HG02763 (cell line): ENCODE measurements around the gene ASCC2.
"Not testable (repeated sequence)": the region's sequence is repeated elsewhere in the genome, so short reads cannot be mapped to it uniquely, and the experiment has no call there.

ENCODE experiments used
- ATAC-seq: cut with Tn5 transposase; IDR thresholded peaks from one replicate; pipeline ENCODE4 v1.9.1; 2021; ENCODE audit warnings: mild to moderate bottlenecking, moderate library complexity; ENCODE audit not compliant: unreplicated experiment

Gene ASCC2

DNA sequence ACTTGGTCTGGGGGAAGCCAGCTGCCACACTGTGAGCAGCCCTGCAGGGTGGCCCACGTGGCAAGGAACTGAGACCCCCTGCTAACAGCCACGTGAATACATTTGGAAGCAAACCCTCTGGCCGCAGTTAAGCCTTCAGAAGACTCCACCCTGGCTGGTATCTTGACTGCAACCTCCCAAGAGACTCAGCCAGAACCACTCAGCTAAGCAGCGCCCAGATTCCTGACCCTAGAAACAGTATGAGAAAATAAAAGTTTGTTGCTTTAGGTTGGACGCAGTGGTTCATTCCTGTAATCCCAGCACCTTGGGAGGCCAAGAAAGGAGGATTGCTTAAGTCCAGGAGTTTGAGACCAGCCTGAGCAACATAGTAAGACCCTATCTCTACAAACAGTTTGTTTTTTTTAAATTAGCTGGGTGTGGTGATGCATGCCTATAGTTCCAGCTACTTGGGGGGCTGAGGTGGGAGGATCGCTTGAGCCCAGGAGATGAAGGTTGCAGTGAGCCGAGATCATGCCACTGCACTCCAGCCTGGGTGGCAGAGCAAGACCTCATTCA lies 79.9 kb downstream of the ASCC2 start:
- no peak for ATAC-seq

DNA sequence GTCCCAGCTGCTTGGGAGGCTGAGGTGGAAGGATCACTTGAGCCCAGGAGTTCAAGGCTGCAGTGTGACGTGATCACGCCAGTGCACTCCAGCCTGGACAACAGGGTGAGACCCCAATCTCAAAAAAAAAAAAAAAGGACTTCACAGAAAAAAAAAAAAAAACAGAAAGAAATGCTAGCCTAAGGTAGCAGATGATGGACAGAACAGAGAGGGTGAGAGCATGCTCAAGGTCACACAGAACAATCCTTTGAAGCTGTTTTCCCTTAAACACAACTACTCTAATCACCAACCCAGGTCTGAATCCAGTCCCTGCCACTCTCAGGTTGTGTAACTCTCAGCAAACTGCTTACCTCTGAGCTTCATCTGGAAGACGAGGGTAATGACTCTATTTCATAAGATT lies 81.0 kb downstream of the ASCC2 start:
- ATAC-seq = no peak

DNA sequence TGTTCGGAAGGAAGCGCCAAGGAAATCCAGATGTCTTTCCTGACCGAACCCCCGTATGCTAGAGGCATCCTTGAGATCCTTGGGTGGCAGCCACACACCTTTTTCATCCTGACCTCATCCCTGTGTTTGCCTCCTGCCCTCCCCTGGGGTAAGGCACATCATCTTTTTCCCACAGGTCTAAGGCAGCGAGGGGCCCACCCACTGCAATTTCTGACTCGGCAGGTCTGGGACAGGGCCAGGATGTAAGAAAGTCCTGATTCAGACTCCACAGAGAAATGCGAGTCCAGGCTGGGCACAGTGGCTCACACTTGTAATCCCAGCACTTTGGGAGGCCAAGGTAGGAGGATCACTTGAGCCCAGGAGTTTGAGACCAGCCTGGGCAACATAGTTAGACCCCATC lies 81.7 kb downstream of the ASCC2 start:
- ATAC-seq = no peak

DNA sequence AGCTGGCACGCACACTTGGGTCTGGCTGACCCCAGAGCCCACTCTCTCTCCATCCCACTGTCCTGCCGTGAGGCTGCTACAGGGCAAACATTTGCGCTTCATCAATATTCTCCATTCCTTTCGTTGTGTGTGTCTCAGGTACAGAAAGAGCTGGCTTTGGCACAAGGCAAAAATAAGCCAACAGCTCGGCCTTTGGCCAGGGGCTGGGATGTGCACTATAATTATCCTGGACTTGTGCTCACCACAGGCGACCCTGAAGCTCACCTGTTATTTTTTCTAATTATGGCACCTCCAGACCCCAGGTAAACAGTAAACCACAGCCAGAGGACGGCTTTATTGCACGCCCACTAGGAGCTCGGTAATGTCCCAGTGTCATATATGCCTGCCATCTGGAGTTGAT lies 82.2 kb downstream of the ASCC2 start:
- ATAC-seq = no peak

DNA sequence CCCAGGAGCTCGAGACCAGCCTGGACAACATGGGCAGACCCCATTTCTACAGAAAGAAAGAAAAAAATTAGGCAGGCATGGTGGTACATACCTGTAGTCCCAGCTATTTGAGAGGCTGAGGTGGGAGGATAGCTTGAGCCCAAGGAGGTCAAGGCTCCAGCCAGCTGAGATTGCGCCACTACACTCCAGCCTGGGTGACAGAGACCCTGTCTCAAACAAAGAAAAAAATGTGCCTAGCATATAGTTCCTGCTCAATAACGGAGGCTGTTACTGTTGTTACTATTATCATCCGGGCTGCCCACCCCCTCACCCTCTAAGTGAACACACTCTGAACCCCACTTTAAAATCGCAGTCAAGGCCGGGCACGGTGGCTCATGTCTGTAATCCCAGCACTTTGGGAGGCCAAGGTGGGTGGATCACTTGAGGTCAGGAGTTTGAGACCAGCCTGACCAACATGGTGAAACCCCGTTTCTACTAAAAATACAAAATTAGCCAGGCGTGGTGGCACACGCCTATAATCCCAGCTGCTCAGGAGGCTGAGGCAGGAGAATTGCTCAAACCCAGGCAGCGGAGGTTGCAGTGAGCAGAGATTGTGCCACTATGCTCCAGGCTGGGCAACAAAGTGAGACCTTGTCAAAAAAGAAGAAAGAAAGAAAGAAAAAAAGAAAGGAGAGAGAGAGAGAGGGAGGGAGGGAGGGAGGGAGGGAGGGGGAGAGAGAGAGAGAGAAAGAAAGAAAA lies 83.2 kb downstream of the ASCC2 start:
- not testable (repeated sequence) for ATAC-seq

DNA sequence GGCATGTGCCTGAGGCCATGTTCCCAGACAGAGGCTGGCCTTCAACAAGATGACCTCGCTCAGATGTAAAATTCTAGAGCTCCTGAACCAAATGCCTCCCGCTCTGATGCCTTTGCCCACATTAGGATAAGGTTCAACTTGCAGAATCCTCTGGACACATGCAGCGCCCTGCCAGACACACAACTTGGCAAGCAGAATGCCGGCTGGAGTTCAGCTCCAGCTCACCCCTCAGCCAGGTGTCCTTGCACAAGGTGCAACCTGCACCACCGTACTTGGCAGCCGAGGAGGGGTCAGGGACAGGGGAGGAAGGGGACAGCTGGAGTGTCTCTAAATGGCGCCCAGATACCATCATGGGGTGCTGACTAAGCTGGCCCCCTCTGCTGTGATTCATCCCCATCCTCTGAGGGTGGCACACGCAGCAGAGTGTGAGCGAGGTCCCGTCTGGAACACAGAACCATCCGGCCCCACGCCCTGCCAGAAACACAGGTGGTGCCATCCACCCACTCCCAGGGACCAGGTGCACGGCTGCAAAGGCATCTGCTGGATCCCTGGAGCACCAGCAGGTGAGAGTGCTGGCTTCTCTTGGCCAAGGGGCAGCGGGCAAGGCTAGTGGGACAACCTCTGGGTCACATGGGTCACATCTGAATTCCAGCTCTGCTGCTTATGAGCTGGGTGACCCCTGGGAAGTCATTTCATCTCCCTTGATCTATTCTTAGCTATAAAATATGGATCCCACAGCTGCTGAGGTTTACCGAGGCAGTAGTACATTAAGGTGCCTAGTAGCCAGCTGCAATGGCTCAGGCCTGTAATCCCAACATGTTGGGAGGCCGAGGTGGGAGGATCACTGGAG lies 84.0 kb downstream of the ASCC2 start:
- ATAC-seq = no peak

DNA sequence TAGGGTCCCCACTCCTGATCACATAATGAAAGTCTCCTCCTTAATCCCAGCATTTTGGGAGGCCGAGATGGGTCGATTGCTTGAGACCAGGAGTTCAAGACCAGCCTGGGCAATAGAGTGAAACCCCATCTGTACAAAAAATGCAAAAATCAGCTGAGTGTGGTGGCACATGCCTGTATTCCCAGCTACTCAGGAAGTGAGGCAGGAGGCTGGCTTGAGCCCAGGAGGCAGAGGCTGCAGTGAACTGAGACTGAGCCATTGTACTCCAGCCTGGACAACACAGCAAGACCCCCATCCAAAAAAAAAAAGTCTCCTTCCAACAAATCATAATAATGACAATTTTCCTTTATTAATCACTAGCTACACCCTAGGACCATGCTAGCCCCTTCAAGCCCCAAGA lies 86.4 kb downstream of the ASCC2 start:
- ATAC-seq = no peak

DNA sequence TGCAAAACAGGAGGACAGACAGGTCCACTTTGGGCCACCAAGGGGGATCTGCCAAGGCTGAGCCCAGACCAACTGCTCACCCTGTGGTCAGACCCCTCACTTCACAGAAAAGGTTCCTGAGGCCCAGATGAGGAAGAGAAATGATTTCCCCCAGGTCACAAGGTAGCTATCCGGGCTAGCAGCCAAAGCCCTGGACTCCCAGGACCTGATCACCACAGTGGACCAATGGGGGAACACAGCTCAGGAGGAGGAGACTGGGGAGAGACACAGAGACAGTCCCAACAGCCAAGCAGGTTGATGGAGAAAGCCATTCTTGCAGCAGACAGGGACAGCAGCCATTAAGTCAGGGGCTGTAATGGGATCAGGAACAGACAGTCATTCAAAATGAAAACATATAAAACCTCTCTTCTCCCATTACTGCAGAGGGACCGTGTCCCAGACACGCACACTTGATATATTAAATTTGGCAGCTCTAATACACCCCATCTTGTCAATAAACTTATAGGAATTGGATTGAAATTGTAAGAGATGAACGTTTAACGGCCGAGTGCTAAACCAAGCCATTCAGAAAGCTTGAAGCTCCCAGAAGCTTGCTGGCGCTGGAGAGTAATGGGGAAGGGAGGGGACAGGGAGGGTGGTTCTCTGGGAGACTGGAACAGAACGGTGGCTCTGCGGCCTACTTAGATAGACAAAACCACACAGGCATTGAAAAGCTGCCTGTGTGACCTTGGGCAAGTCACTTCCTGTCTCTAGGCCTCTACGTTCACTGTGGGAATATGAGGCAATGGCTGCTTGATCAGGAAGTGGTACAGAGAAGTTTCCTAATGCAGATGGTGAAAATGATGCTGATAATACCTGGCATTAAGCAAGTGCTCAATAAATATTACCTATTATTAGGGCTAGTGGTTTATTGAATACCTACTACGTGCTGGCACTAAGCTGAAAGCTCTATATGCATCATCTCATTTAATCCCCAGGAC lies 87.2 kb downstream of the ASCC2 start:
- ATAC-seq = no peak

DNA sequence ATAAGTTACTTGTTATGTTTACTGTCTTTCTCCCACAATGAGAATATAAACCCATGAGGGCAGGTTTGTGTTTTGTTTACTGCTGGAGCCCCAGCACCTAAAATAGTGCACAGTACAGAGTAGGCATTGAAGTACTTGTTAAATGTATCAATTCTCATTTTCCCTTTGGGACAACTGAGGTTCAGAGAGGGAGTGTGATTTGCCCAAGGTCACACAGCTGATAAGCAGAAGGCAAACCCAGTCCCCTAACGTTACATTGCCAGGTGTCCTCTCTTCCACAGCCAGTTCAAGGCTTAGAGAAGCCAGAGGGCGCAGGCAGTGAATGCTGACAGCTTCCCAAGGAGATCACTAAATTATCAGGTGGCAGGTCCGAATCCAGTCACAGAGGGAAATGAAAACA lies 88.0 kb downstream of the ASCC2 start:
- ATAC-seq = no peak

DNA sequence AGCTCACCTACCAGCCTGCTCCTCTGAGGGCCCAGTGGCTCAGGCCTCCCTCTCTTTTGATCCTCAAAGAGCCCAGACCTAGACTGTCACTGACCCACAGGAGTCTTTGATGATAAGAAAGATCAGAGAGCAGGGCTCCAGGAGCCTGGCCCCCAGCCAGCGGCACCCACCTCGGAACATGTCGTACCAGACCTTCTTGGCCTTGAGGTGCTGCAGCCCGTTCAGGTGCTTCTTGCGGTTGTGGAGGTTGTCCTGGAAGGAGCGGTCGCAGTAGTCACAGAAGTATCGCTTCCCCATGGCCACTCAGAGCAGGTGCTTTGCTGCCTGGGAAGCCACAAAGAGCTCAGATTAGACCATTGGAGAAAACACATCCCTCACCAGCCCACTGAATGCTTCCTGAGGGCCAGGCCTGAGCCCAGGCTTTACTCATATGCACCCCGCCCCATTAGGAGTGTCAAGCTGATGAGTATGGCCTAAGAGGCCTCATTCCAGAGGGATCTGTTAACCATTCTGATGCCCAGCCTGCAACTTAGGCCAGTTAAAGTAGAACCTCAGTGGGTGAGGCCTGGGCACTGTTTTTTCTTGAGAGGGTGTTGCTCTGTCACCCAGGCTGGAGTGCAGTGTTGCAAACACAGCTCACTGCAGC lies 89.7 kb downstream of the ASCC2 start:
- ATAC-seq = no peak

DNA sequence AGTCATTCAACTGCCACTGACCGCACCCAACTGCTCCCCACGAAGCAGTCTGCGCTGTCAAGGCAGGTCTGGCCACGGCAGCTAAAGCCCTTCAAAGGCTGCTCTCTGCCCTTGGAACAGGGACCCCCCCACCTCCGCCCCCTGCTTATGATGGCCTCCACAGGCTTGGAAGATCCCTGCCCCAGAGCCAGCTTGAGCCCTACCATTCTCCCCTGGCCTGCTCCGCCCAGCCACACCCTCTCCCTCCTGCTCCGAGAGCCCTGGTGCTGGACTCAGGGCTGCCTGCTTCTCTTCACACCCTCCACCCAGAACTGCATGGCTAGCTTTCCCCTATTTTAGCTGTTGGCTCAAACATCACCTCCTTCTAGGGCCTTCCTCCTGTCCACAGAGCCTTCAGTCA lies 90.2 kb downstream of the ASCC2 start:
- no peak for ATAC-seq

DNA sequence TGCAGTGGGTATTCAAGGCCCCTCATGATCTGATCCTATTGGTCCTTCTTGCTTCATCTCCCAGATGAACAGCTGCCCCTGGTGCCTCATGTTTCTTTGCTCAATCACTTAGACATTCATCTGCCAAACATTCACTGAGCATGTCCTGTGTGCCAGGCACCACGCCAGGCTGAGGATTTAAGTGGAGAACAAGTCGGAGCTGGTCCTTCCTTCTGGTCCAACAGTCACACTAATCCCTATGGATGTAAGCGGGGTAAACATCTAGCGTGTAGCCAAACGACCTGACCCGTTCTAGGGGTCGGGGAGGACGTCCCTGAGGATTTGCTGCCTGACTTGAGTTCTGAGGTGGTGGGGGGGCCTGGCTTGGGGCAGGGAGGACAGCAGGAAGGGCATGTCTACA lies 93.2 kb downstream of the ASCC2 start:
- no peak for ATAC-seq

DNA sequence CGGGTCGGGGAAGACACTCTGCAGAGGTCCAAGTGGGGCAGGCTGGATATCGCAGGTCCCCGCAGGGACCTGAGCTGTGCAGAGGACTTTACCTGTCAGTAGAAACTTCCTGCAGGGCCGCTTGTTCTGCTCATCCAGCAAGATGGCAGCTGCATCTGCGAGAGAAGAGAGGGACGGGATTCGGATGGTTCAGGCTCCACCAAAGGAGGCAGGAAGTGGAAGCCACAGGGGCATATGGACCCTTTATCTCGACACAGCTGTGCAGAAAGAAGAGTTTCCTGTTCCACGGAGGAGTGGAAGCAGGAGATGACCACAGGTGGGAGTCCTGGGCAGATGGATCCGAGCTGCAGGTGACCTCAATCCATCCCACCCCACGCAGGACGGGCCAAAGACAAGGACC lies 95.7 kb downstream of the ASCC2 start:
- no peak for ATAC-seq

DNA sequence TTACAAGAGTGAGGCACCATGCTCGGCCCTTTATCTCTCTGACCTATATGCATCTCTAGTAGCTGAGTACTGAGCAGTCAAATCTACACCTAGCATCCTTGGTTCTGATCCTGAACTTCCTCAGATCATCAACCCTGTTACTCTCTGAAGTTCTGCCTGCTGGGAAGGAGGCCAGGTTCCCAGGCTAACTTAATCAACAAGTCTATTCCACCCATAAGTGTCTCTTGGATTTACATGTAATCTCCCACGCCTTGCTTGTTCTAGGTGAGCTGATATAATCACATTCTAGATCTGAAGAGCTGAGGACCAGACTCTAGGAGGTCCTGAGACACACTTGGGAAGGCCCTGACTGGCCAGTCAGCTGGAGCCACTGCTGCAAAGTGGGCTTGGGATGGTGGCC lies 96.1 kb downstream of the ASCC2 start:
- no peak for ATAC-seq

DNA sequence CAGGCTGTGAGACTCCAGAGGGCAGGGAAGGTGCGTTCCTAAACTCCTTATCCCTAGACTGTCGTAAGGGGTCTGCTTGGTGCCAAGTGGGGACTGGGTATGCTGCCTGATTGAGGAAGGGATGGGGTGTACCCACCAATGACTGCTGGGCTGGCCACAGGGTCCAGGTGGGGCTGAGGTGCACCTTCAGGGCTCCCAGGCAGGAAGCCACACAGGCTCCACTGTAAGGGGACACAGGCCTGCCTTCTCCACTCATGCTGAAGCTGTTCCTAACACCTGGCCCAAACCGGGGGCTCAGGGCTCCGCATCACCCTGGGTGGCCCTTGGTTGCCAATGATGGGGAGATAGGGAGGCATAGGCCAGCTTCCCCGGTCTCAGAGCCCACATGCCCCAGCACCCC lies 97.9 kb downstream of the ASCC2 start:
- no peak for ATAC-seq

DNA sequence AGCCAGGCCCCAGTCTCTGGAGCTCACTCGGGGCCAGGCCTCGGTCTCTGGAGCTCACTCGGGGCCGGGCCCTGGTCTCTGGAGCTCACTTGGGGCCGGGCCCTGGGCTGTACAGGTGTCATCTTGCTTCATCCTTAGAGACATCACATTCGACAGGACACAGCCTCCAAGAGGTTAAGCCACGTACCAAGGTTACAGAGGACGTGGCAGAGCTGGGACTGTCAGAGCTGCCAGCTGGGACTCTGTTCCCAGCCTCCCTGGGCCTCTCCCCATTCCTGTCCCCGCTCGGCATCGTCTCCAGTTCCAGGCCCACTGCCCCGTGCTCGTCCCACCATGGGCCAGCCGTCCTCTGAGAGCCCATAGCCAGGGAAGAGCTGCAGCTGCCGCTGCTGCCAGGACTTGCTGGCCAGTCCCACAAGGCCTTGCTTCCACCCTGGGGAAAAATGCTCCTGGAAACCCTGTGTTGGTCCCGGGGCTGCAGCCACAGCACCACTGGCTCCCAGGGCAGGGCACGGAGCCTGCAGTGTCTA lies 98.7 kb downstream of the ASCC2 start:
- ATAC-seq = no peak
